GM12872 (cell line): Measurements from ENCODE around the gene LCE3B.

ENCODE experiments used
- CTCF ChIP-seq: IDR thresholded peaks from 3 replicates; pipeline ENCODE4 v1.5.1; 2011; ENCODE audit warnings: low read depth, mild to moderate bottlenecking, low read length, moderate library complexity; ENCODE audit not compliant: insufficient read depth

The LCE3B gene

DNA sequence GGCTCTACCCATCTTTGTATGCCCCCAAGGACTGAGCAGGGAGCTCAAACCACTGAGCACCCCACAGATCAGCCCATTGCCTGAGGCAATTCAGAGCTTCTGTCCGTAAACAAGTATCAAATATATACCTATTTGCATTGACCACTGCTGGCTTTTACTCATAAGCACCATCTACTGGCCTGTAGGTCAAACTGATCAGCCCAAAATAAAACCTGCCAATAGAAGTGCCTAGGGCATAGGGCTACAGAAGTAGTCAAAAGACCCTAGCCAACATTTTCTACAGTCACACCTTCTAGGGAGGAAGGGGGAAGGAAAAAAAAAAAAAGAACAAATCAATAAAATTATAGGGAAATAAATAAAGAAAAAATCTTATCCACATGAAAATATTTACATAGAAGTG, 28.0 kb upstream of the LCE3B start:
- TF ChIP-seq CTCF, result peak; percentile 44; the same call in 2 of the 3 replicates

DNA sequence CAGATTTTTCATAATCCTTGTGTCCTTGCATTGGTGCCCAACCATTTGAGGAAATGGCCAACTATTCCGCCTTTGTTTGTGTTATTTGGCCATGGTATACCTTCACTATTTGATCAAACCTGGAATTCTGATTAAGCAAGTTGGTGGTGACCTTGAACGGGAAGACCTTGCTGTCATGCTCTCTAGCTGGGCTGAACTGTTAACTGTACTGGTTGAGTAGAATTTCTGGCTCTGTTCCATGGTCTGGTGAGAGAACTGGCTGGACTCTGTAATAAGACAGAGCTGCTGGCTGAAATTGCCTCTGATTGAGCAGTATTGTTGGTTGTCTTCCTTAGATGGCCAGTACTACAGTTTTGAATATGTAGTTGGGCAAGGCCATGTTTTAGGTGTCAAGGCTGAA, 16.6 kb upstream of the LCE3B start:
- TF ChIP-seq CTCF, result no peak

DNA sequence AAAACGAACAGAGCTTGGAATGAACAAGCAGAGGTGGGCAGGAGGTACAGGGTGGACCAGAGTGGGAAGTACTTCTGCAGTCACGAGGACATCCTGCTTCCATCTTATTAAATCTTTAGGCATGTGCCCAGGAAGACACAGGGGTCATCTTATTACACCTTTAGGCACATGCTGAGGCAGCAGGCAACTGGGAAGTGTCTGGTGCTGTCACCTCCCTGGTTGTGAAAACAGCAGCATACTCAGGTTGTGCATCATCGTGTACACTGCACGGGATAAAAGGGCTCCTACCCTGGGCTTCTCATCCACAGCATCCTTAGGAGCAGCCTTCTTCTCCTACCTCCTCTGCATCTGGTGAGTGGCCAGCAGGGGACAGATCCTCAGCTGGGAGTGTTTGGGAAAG, 13.7 kb upstream of the LCE3B start, which contains the start of gene LCE3C:
TSS of gene LCE3C (plus strand) at position 301 of the 400 bp plus-strand sequence. CDS start 498 bp downstream, outside the sequence.
- TF ChIP-seq CTCF, result no peak

- TF ChIP-seq CTCF, result no peak
Measured at GRCh38 chr1:152621993-152622392, 8.4 kb downstream of the LCE3B start.

GRCh38 chr1:152622803-152623202, 9.2 kb downstream of the LCE3B start, which contains the start of gene LCE3A:
TSS of gene LCE3A (minus strand) at chr1:152623103. CDS start at chr1:152623103, 0 bp downstream.
- TF ChIP-seq CTCF, result no peak

- peak; percentile 54 for TF ChIP-seq CTCF
Measured at GRCh38 chr1:152623203-152623844, 9.7 kb downstream of the LCE3B start.

- TF ChIP-seq CTCF, result no peak
Measured at GRCh38 chr1:152626744-152627143, 13.1 kb downstream of the LCE3B start.

GRCh38 chr1:152630596-152630995, 17.0 kb downstream of the LCE3B start:
- no peak for TF ChIP-seq CTCF
